HEK293 (cell line): ENCODE results near the gene OSTF1.

Source experiments
- ATF2 ChIP-seq: fragments of 450-650 bp; formaldehyde crosslinking; IDR thresholded peaks from 2 replicates; pipeline ENCODE4 v1.5.1; 2016; ENCODE audit warnings: missing biosample characterization, missing genetic modification characterization, low read depth
- GFI1B ChIP-seq: fragments of 450-650 bp; formaldehyde crosslinking; IDR thresholded peaks from 2 replicates; pipeline ENCODE4 v1.5.1; 2016; ENCODE audit warnings: missing biosample characterization, missing genetic modification characterization
- GLI2 ChIP-seq: fragments of 450-650 bp; formaldehyde crosslinking; IDR thresholded peaks from 2 replicates; pipeline ENCODE4; 2017; ENCODE audit warnings: missing biosample characterization, missing genetic modification characterization, low read depth, borderline replicate concordance
- HOXA7 ChIP-seq: sonication (generic); formaldehyde crosslinking; IDR thresholded peaks from 2 replicates; pipeline ENCODE4 v1.8.1; 2022; ENCODE audit warnings: missing genetic modification reagents, borderline replicate concordance
- IKZF3 ChIP-seq: fragments of 450-650 bp; IDR thresholded peaks from 2 replicates; pipeline ENCODE4 v1.5.0; 2018; ENCODE audit warnings: missing biosample characterization, mild to moderate bottlenecking, missing genetic modification characterization, moderate library complexity
- KLF1 ChIP-seq: fragments of 450-650 bp; formaldehyde crosslinking; IDR thresholded peaks from 2 replicates; pipeline ENCODE4 v1.5.1; 2016; ENCODE audit warnings: missing biosample characterization, missing genetic modification characterization
- PRDM1 ChIP-seq: fragments of 450-650 bp; formaldehyde crosslinking; IDR thresholded peaks from 2 replicates; pipeline ENCODE4; 2016; ENCODE audit warnings: missing biosample characterization, missing genetic modification characterization
- SP2 ChIP-seq: fragments of 450-650 bp; formaldehyde crosslinking; IDR thresholded peaks from 2 replicates; pipeline ENCODE4 v1.5.1; 2016; ENCODE audit warnings: missing biosample characterization, missing genetic modification characterization
- SP7 ChIP-seq: fragments of 450-650 bp; formaldehyde crosslinking; IDR thresholded peaks from 2 replicates; pipeline ENCODE4 v1.5.1; 2016; ENCODE audit warnings: missing biosample characterization, missing genetic modification characterization
- ZBTB1 ChIP-seq: fragments of 450-650 bp; formaldehyde crosslinking; IDR thresholded peaks from 2 replicates; pipeline ENCODE4 v1.5.1; 2016; ENCODE audit warnings: missing biosample characterization, missing genetic modification characterization
- ZNF121 ChIP-seq: fragments of 450-650 bp; formaldehyde crosslinking; IDR thresholded peaks from 2 replicates; pipeline ENCODE4 v1.5.1; 2016; ENCODE audit warnings: missing biosample characterization, missing genetic modification characterization
- ZNF132 ChIP-seq: fragments of 450-650 bp; formaldehyde crosslinking; IDR thresholded peaks from 2 replicates; pipeline ENCODE4 v1.5.1; 2017; ENCODE audit warnings: missing biosample characterization, missing genetic modification characterization, borderline replicate concordance
- ZNF148 ChIP-seq: fragments of 450-650 bp; formaldehyde crosslinking; IDR thresholded peaks from 2 replicates; pipeline ENCODE4 v1.5.0; 2017; ENCODE audit warnings: missing biosample characterization, missing genetic modification characterization, borderline replicate concordance
- ZNF155 ChIP-seq: fragments of 450-650 bp; formaldehyde crosslinking; IDR thresholded peaks from 2 replicates; pipeline ENCODE4 v1.5.1; 2016; ENCODE audit warnings: missing biosample characterization, missing genetic modification characterization
- ZNF324 ChIP-seq: fragments of 450-650 bp; formaldehyde crosslinking; IDR thresholded peaks from 2 replicates; pipeline ENCODE4 v1.5.1; 2016; ENCODE audit warnings: missing biosample characterization, missing genetic modification characterization
- ZNF404 ChIP-seq: fragments of 450-650 bp; formaldehyde crosslinking; IDR thresholded peaks from 2 replicates; pipeline ENCODE4 v1.5.1; 2017; ENCODE audit warnings: missing biosample characterization, missing genetic modification characterization
- ZNF433 ChIP-seq: fragments of 450-650 bp; formaldehyde crosslinking; IDR thresholded peaks from 2 replicates; pipeline ENCODE4 v1.5.1; 2016; ENCODE audit warnings: missing biosample characterization, missing genetic modification characterization, low read depth
- ZNF514 ChIP-seq: fragments of 450-650 bp; formaldehyde crosslinking; IDR thresholded peaks from 2 replicates; pipeline ENCODE4 v1.5.1; 2016; ENCODE audit warnings: missing biosample characterization, missing genetic modification characterization
- ZNF549 ChIP-seq: fragments of 450-650 bp; IDR thresholded peaks from 2 replicates; pipeline ENCODE4 v1.5.1; 2018; ENCODE audit warnings: missing biosample characterization, missing genetic modification characterization, mild to moderate bottlenecking, inconsistent platforms, moderate library complexity
- ZNF596 ChIP-seq: fragments of 450-650 bp; IDR thresholded peaks from 2 replicates; pipeline ENCODE4 v1.5.0; 2018; ENCODE audit warnings: missing biosample characterization, mild to moderate bottlenecking, missing genetic modification characterization, moderate library complexity
- ZNF600 ChIP-seq: fragments of 450-650 bp; formaldehyde crosslinking; IDR thresholded peaks from 2 replicates; pipeline ENCODE4 v1.5.1; 2016; ENCODE audit warnings: missing biosample characterization, missing genetic modification characterization
- ZNF677 ChIP-seq: fragments of 450-650 bp; IDR thresholded peaks from 2 replicates; pipeline ENCODE4 v1.5.0; 2018; ENCODE audit warnings: missing biosample characterization, mild to moderate bottlenecking, missing genetic modification characterization, moderate library complexity
- ZNF791 ChIP-seq: fragments of 450-650 bp; formaldehyde crosslinking; IDR thresholded peaks from 2 replicates; pipeline ENCODE4 v1.5.1; 2016; ENCODE audit warnings: missing biosample characterization, missing genetic modification characterization
- ZSCAN18 ChIP-seq: fragments of 450-650 bp; formaldehyde crosslinking; IDR thresholded peaks from 2 replicates; pipeline ENCODE4 v1.5.1; 2016; ENCODE audit warnings: missing biosample characterization, missing genetic modification characterization
- ZSCAN30 ChIP-seq: fragments of 450-650 bp; IDR thresholded peaks from 2 replicates; pipeline ENCODE4 v1.5.1; 2018; ENCODE audit warnings: missing biosample characterization, mild to moderate bottlenecking, missing genetic modification characterization, moderate library complexity
- TF ChIP-seq, protein P1 (sequence below): fragments of 450-650 bp; formaldehyde crosslinking; IDR thresholded peaks from 2 replicates; pipeline ENCODE4 v1.5.1; 2017; ENCODE audit warnings: missing biosample characterization, missing genetic modification characterization
- TF ChIP-seq, protein P2 (sequence below): fragments of 450-650 bp; IDR thresholded peaks from 2 replicates; pipeline ENCODE4 v1.5.1; 2018; ENCODE audit warnings: missing biosample characterization, mild to moderate bottlenecking, missing genetic modification characterization
- TF ChIP-seq, protein P3 (sequence below): fragments of 450-650 bp; formaldehyde crosslinking; IDR thresholded peaks from 2 replicates; pipeline ENCODE4 v1.5.1; 2016; ENCODE audit warnings: missing biosample characterization, missing genetic modification characterization

Gene OSTF1

GRCh38 chr9:75088646-75089372 lies 495 bp downstream of the OSTF1 start (continued):
- no peak for TF ChIP-seq GLI2
- no peak for TF ChIP-seq ZNF433 (tag by site-specific recombination)
- no peak for TF ChIP-seq ZNF404 (tag by site-specific recombination)
- TF ChIP-seq ZNF791 (tag by site-specific recombination) = no peak
- TF ChIP-seq ZBTB1 = no peak
- TF ChIP-seq KLF1 (tag by site-specific recombination) = no peak
- no peak for TF ChIP-seq PRDM1 (tag by site-specific recombination)
- no peak for TF ChIP-seq ZNF514 (tag by site-specific recombination)
- no peak for TF ChIP-seq ZNF155 (tag by site-specific recombination)
- TF ChIP-seq ZNF600 (tag by site-specific recombination) = 0 out of 2 replicates have a peak, but pooled peaks have one; percentile 43
- no peak for TF ChIP-seq ZNF549
- TF ChIP-seq SP7 = no peak
- TF ChIP-seq ZNF324 (tag by site-specific recombination) = no peak
- TF ChIP-seq IKZF3 = peak; percentile 60; the same call in 1 of the 2 replicates
- TF ChIP-seq GFI1B (tag by site-specific recombination) = no peak
- no peak for TF ChIP-seq ZSCAN18 (tag by site-specific recombination)
- peak; percentile 46 for TF ChIP-seq SP2 (tag by site-specific recombination)
- TF ChIP-seq, protein P1, sequence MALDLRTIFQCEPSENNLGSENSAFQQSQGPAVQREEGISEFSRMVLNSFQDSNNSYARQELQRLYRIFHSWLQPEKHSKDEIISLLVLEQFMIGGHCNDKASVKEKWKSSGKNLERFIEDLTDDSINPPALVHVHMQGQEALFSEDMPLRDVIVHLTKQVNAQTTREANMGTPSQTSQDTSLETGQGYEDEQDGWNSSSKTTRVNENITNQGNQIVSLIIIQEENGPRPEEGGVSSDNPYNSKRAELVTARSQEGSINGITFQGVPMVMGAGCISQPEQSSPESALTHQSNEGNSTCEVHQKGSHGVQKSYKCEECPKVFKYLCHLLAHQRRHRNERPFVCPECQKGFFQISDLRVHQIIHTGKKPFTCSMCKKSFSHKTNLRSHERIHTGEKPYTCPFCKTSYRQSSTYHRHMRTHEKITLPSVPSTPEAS (tag by site-specific recombination) = no peak
- TF ChIP-seq ZNF596 (tag by site-specific recombination) = no peak
- no peak for TF ChIP-seq ATF2 (tag by site-specific recombination)
- TF ChIP-seq, protein P2, sequence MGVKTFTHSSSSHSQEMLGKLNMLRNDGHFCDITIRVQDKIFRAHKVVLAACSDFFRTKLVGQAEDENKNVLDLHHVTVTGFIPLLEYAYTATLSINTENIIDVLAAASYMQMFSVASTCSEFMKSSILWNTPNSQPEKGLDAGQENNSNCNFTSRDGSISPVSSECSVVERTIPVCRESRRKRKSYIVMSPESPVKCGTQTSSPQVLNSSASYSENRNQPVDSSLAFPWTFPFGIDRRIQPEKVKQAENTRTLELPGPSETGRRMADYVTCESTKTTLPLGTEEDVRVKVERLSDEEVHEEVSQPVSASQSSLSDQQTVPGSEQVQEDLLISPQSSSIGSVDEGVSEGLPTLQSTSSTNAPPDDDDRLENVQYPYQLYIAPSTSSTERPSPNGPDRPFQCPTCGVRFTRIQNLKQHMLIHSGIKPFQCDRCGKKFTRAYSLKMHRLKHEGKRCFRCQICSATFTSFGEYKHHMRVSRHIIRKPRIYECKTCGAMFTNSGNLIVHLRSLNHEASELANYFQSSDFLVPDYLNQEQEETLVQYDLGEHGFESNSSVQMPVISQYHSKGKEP = no peak; the same call in 1 of the 2 replicates
- TF ChIP-seq ZNF677 (tag by site-specific recombination) = no peak
- TF ChIP-seq ZSCAN30 (tag by site-specific recombination) = no peak
- TF ChIP-seq ZNF121 (tag by site-specific recombination) = no peak
- TF ChIP-seq HOXA7 (CRISPR knock-in tag) = no peak
- no peak for TF ChIP-seq ZNF132 (tag by site-specific recombination)
- no peak for TF ChIP-seq ZNF148
- TF ChIP-seq, protein P3, sequence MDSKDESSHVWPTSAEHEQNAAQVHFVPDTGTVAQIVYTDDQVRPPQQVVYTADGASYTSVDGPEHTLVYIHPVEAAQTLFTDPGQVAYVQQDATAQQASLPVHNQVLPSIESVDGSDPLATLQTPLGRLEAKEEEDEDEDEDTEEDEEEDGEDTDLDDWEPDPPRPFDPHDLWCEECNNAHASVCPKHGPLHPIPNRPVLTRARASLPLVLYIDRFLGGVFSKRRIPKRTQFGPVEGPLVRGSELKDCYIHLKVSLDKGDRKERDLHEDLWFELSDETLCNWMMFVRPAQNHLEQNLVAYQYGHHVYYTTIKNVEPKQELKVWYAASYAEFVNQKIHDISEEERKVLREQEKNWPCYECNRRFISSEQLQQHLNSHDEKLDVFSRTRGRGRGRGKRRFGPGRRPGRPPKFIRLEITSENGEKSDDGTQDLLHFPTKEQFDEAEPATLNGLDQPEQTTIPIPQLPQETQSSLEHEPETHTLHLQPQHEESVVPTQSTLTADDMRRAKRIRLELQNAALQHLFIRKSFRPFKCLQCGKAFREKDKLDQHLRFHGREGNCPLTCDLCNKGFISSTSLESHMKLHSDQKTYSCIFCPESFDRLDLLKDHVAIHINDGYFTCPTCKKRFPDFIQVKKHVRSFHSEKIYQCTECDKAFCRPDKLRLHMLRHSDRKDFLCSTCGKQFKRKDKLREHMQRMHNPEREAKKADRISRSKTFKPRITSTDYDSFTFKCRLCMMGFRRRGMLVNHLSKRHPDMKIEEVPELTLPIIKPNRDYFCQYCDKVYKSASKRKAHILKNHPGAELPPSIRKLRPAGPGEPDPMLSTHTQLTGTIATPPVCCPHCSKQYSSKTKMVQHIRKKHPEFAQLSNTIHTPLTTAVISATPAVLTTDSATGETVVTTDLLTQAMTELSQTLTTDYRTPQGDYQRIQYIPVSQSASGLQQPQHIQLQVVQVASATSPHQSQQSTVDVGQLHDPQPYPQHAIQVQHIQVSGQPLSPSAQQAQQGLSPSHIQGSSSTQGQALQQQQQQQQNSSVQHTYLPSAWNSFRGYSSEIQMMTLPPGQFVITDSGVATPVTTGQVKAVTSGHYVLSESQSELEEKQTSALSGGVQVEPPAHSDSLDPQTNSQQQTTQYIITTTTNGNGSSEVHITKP = peak; percentile 89
